Right renal cortex interstitium (tissue), 3 donors: ENCODE measurements around the gene METAP1D. TPM values are rescaled to one million over a fixed set of nuclear protein-coding genes. Genes with fewer than 3 reads are reported as not detected.
A peak's percentile ranks its signal among the peaks of the same experiment; 100 is the strongest.
"Not testable (repeated sequence)": the region's sequence is repeated elsewhere in the genome, so short reads cannot be mapped to it uniquely, and the experiment has no call there.

Experiments used
- DNase-seq, 3 donors: peaks; one replicate each; pipeline ENCODE4 v3.0.0-alpha.2; 2013; ENCODE audit warnings: low read depth in 3 of 3, low spot score in 2 of 3
- polyA plus RNA-seq, 3 donors: library from polyadenylated mRNA; unstranded; fragments of 120-200 nt; gene quantifications; one replicate each; pipeline ENCODE4 v1.2.1, GENCODE V29; 2013; ENCODE audit not compliant: insufficient read length in 3 of 3

METAP1D gene
- polyA plus RNA-seq, 3 donors: 11.6 to 11.9 (median 11.7) TPM

GRCh38 chr2:172047566-172048507, 48.1 kb downstream of the METAP1D start:
- no peak for DNase-seq

- no peak for DNase-seq
Observed at GRCh38 chr2:172048508-172049503, 49.1 kb downstream of the METAP1D start.

DNA sequence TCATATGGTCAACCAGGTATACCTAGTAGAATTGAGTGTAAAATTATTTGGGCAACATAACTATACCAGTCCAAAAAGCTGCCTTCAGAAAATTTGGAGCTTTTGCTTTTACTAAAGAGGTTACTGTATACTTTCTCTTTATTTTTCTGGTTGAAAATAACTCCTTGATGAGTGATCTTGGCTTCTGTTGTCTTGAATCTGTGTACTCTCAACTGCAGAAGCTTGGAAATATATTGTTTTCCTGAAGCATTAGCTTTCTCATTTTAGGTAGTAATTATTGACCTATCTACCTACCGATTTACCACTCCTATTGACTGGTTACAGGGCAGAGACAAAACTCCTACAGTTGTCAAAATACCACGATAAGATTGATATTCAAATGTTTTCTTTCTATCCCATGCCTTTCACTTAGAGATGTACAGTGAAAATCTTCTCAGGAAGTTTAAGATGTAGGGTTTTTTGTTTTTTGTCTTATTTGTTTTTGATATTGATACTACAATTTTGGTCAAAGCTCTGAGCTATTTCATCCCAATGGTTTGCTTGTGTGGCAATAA, 49.9 kb downstream of the METAP1D start:
- no peak for DNase-seq

DNA sequence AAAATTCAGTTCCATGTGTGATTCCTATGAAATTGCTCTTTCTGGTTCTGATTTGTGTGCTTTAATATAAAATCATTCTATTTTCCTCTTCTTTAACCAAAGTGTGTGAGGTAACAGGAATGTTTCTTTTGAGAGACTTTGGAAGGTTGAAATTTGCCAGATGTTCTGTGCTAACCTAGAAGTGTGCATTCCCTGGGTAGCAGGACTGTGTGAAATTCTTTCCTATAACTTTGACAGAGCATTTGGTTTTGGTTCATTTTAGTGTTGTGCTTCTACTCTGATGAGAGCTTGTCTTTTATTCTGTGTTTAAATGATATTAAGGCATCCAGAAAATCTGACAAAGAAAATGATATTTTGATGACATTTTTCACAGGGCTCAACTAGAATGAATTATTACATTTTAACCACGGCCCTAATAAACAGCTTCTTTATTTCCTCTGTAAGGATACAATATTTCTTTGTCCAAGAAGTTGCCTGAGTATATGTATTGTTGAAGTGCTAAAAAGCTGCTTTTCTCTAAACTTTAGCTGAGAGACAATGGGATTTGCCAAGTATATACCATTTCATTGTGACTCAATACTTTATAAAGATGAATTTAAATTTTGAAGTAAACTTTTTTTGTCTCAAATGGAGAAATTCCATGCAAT, 50.8 kb downstream of the METAP1D start:
- DNase-seq: no peak

DNA sequence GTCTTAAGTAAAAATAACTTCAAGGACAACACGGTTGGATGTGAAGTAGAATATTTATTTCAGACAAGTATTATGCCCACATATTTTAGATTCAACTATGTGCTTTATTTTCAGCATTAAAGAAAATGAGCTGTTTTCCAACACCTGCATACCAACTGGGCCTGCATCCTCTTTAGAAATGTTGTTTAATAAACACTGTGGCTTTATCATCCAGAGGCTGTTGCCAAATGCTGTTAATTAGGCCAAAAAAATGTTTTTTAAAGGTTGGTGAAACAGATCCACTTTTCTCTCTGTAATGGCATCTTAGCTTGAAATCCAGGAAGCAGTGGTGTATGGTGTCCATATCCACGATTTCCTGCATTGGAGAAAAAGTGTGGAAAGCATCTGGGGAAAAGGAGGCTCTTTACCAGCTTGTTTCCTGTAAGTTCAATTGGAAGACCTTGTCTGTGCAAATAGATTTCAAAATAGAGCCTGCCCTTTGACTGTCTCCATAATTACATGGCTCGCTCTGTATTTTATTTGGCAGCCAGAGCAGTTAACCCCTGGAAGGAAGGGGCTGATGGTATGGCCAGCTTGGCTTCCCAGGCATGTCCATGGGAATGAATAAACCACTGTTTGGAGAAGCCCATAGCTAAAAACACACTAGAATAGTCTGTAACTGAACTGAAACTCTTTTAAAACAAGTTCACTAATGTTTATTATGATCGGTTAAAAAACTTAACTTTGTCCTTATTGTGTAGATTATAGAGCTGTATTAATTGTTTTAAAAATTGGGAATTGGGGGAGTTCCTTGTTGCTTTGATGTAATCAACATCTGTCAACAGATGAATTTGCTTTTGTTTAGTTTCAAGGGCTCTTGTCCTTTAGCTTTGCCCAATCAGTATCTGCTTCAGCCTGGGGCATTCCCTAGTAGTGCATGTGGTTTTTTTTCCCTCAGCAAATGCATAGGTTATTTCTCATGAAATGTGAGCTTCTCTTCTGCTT, 52.5 kb downstream of the METAP1D start:
- DNase-seq: peak in 1 of 3 donors; percentile 4

- DNase-seq: no peak
Observed at GRCh38 chr2:172053486-172053885, 53.7 kb downstream of the METAP1D start.

DNA sequence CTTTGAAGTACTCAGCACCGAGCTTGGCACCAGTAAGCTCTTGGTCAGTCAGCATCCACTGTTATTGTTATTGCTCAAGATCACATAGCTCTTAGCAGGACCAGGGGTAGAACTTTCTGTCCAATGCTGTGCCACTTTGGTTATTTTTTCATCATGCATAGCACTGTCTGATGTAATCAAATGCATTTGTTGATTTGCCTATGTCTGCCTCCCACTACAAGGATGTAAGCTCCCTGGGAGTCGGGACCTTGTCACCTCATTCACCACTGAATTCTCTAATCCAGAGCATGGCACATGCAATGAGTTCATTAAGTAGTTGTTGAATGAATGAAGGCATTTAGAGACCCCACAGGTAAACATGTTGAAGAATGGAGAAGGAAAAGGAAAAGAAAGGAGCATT, 56.5 kb downstream of the METAP1D start:
- DNase-seq: no peak

- no peak for DNase-seq
Observed at GRCh38 chr2:172058660-172059059, 58.9 kb downstream of the METAP1D start.

DNA sequence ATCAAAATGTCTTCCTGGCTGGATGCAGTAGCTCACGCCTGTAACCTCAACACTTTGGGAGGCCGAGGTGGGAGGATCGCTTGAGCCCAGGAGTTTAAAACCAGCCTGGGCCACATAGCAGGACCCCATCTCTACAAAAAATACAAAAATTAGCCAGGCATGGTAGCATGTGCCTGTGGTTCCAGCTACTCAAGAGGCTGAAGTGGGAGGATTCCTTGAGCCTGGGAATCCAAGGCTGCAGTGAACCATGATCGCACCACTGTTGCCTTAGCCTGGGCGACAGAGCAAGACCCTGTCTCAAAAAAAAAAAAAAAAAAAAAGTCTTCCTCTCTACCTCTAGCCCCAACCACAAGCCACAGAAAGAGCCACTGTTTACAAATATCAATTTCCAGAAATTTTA, 60.4 kb downstream of the METAP1D start:
- DNase-seq: not testable (repeated sequence)

DNA sequence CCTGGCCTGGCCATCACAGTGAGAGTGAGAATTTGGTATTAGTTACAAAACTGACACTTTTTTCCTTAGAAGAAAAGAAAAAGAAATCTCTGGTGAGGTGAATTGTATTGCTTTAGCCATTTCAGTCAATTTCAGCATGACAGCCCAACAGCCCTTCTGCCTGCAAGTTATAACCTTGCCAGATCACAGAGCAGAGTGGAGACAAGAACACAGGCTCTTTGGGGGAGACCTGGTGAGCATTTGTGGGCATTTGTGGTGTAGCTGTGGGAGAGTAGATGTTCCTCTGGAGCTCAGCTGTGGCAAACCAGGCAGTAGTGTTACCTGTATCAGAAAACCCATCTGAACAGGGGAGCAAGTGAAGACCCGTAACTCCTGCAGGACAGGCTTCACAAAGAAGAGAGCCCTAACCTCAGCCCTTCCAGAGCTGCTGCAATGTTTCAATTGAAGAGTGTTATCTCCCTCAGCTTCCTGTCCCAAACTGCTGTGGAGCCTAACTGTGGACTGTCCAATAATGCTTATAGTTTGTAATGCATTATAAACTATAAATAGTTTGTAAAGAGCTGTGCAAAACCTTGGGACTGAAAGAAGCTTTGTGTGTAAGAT, 62.8 kb downstream of the METAP1D start:
- no peak for DNase-seq

GRCh38 chr2:172063446-172063845, 63.7 kb downstream of the METAP1D start:
- DNase-seq: no peak

DNA sequence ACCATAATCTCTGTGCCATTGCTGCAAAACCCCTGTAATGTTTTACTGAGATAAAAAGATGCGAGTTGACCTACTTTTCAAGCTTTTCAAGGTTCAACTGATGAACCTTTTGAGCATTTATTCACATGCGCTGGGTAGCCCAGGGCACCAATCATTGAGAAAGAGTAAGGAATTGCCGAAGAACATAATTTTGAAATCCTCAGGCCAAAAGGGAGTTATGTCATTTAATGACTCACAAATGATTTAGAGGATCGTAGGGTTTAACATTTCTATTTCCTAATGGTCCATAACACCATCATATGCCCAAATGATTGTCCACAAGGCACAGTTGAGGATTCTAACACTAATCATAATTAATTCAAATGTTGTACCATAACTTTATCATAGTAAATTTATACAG, 65.4 kb downstream of the METAP1D start:
- no peak for DNase-seq

GRCh38 chr2:172066394-172066886, 66.7 kb downstream of the METAP1D start:
- no peak for DNase-seq

DNA sequence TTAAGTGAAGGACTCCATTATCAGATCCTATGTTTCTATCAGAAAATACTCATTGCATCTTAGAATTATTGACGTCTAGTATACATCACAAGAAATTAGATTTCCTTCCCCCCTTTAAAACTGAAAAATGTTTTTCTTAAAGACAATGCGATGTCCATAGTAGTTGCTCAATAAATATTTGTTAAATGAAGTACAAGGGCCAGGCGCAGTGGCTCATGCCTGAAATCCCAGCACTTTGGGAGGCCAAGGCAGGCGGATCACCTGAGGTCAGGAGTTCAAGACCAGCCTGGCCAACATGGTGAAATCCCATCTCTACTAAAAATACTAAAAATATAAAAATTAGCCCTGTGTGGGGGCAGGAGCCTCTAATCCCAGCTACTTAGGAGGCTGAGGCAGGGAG, 68.2 kb downstream of the METAP1D start:
- not testable (repeated sequence) for DNase-seq

- no peak for DNase-seq
Observed at GRCh38 chr2:172070936-172071335, 71.2 kb downstream of the METAP1D start.

GRCh38 chr2:172072303-172072702, 72.5 kb downstream of the METAP1D start:
- DNase-seq: no peak

DNA sequence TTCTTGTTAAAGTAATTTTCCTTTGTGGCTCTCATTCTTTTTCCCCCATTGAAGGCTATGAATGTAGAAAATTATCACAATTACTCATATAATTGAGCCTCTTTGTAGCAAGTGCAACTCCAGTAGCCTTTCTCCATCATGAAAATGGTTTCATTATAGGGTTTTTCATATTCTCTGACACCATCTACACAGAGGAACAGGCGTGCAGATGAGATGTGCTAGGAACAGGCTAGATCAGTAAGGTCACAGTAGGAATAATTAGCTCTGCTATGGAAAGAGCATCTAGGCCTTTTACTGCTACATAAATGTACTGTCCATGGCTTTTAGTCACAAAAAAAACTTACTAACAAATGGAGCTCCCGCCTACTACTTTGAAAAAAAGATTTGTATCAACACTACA, 73.0 kb downstream of the METAP1D start:
- DNase-seq: no peak

DNA sequence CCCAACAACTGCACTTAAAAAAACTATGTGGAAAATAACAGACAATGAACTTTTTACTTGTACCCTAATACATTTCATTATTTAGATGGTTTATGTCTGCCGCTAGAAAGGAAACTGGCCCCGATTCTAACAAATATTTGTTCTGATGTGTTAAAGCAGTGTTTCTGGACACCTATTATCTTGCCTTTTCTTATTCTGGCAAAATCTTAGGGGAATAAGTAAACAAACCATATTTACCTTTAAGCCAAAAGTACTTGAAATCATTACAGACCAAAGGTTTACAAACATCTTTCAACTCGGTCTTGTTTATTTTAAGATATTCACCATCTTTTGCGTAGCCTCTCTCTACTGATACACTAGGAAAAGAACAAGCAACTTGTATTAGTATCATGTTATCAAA, 73.8 kb downstream of the METAP1D start:
- DNase-seq: no peak

- no peak for DNase-seq
Observed at GRCh38 chr2:172074254-172074653, 74.5 kb downstream of the METAP1D start.
